GM23338 (cell line): ENCODE measurements around the gene HSPG2. TPM values are rescaled to one million over a fixed set of nuclear protein-coding genes. Genes with fewer than 3 reads are reported as not detected.

Source experiments
- CTCF ChIP-seq, 2 experiments: fragments of 200-600 bp in 1 of 2; sonication (generic) in 1 of 2; conservative IDR thresholded peaks; 2 replicates each; pipeline versions ENCODE4 v1.5.1 to v1.6.1; 2016 to 2017; ENCODE audit warnings: antibody characterized with exemption in 2 of 2, low read depth in 2 of 2, mild to moderate bottlenecking in 2 of 2, moderate library complexity in 1 of 2
- EZH2 ChIP-seq: fragments of 200-600 bp; sonication (generic); IDR thresholded peaks from one replicate; pipeline ENCODE4 v1.8.0; 2017; ENCODE audit warnings: antibody characterized with exemption, mild to moderate bottlenecking, low read depth; ENCODE audit not compliant: unreplicated experiment
- EZH2phosphoT487 ChIP-seq: fragments of 200-600 bp; sonication (generic); IDR thresholded peaks from one replicate; pipeline ENCODE4 v1.8.1; 2018; ENCODE audit warnings: antibody characterized with exemption; ENCODE audit not compliant: unreplicated experiment
- JUNB ChIP-seq: IDR thresholded peaks from one replicate; pipeline ENCODE4 v1.6.1; 2016; ENCODE audit warnings: antibody characterized with exemption; ENCODE audit not compliant: unreplicated experiment
- REST ChIP-seq: IDR thresholded peaks from one replicate; pipeline ENCODE4 v1.6.1; 2018; ENCODE audit warnings: antibody characterized with exemption; ENCODE audit not compliant: unreplicated experiment
- STAT1 ChIP-seq: IDR thresholded peaks from one replicate; pipeline ENCODE4 v1.6.1; 2016; ENCODE audit warnings: antibody characterized with exemption; ENCODE audit not compliant: unreplicated experiment
- ZNF114 ChIP-seq: fragments of 250-450 bp; sonication (Bioruptor Pico); IDR thresholded peaks from 2 replicates; pipeline ENCODE4 v1.5.0; 2020; ENCODE audit warnings: mild to moderate bottlenecking, moderate library complexity
- polyA plus RNA-seq: library from polyadenylated mRNA; unstranded; fragments of >200 nt; fragmentation: Nextera tagmentation; extraction: Ambion mirVana; gene quantifications from 2 replicates; pipeline ENCODE4 v1.2.1, GENCODE V29; 2016
- total RNA-seq: library from RNA; depleted of rRNA; stranded (reverse); fragments of >200 nt; shearing (Covaris generic); gene quantifications from 2 replicates; pipeline ENCODE4 v1.2.3, GENCODE V29; 2014
- TF ChIP-seq, protein P1 (sequence below): fragments of 250-450 bp; sonication (Bioruptor Pico); IDR thresholded peaks from 2 replicates; pipeline ENCODE4 v1.5.0; 2020; ENCODE audit warnings: mild to moderate bottlenecking, moderate library complexity

Gene HSPG2
- total and polyA plus RNA-seq, 2 experiments from 2014 or later, result 14.9 to 70.8 TPM

DNA sequence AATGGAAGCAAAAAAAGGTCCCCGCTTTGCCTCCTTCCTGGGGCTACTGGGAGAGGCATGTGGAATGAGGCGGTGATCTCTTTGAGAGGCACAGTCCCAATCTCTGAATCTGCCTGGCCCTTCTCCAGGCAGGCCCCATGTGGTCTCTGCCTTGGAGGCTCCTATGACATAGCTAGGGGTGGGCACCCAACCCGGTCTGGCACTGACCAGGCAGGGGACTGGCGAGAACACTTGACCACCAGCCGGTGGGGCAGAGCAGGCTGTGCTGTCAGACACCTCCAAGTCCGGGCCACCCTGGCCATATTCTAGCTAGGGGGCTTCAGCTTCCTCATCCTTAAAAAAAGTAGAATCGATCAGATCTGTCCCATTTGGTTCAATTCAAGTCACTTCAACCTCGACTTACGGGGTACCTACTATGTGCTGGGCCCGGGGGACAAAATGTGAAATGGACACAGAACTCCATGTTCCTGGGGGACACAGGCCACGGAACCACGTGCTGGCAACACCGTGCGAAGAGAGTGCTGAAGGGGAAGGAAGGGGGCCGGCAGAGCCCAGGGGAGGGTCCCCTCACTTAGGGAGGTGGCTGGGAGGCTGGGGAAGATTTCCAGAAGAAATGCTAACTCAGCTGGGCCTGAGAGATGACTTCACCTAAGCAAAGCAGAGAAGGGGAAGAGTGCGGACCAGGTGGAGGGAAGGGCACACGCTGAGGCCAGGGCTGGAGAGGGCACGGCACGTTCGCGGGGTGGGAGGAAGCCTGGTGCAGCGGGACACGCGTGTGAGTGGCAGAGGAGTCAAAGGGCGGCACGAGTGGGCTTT, 33.3 kb downstream of the HSPG2 start (continued):
- TF ChIP-seq, protein P1, sequence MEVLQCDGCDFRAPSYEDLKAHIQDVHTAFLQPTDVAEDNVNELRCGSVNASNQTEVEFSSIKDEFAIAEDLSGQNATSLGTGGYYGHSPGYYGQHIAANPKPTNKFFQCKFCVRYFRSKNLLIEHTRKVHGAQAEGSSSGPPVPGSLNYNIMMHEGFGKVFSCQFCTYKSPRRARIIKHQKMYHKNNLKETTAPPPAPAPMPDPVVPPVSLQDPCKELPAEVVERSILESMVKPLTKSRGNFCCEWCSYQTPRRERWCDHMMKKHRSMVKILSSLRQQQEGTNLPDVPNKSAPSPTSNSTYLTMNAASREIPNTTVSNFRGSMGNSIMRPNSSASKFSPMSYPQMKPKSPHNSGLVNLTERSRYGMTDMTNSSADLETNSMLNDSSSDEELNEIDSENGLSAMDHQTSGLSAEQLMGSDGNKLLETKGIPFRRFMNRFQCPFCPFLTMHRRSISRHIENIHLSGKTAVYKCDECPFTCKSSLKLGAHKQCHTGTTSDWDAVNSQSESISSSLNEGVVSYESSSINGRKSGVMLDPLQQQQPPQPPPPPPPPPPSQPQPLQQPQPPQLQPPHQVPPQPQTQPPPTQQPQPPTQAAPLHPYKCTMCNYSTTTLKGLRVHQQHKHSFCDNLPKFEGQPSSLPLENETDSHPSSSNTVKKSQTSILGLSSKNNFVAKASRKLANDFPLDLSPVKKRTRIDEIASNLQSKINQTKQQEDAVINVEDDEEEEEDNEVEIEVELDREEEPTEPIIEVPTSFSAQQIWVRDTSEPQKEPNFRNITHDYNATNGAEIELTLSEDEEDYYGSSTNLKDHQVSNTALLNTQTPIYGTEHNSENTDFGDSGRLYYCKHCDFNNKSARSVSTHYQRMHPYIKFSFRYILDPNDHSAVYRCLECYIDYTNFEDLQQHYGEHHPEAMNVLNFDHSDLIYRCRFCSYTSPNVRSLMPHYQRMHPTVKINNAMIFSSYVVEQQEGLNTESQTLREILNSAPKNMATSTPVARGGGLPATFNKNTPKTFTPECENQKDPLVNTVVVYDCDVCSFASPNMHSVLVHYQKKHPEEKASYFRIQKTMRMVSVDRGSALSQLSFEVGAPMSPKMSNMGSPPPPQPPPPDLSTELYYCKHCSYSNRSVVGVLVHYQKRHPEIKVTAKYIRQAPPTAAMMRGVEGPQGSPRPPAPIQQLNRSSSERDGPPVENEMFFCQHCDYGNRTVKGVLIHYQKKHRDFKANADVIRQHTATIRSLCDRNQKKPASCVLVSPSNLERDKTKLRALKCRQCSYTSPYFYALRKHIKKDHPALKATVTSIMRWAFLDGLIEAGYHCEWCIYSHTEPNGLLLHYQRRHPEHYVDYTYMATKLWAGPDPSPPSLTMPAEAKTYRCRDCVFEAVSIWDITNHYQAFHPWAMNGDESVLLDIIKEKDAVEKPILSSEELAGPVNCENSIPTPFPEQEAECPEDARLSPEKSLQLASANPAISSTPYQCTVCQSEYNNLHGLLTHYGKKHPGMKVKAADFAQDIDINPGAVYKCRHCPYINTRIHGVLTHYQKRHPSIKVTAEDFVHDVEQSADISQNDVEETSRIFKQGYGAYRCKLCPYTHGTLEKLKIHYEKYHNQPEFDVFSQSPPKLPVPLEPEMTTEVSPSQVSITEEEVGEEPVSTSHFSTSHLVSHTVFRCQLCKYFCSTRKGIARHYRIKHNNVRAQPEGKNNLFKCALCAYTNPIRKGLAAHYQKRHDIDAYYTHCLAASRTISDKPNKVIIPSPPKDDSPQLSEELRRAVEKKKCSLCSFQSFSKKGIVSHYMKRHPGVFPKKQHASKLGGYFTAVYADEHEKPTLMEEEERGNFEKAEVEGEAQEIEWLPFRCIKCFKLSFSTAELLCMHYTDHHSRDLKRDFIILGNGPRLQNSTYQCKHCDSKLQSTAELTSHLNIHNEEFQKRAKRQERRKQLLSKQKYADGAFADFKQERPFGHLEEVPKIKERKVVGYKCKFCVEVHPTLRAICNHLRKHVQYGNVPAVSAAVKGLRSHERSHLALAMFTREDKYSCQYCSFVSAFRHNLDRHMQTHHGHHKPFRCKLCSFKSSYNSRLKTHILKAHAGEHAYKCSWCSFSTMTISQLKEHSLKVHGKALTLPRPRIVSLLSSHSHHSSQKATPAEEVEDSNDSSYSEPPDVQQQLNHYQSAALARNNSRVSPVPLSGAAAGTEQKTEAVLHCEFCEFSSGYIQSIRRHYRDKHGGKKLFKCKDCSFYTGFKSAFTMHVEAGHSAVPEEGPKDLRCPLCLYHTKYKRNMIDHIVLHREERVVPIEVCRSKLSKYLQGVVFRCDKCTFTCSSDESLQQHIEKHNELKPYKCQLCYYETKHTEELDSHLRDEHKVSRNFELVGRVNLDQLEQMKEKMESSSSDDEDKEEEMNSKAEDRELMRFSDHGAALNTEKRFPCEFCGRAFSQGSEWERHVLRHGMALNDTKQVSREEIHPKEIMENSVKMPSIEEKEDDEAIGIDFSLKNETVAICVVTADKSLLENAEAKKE (CRISPR knock-in tag), result no peak
- TF ChIP-seq CTCF (conservative IDR thresholded peaks at IDR 0.05; ENCODE audit: low read depth in 2 of 2), result no peak
- TF ChIP-seq JUNB, result no peak
- no peak for TF ChIP-seq REST
- TF ChIP-seq EZH2phosphoT487, result no peak
- TF ChIP-seq STAT1, result no peak
- no peak for TF ChIP-seq ZNF114
- TF ChIP-seq EZH2, result no peak
